Activated CD4-positive, alpha-beta T cell treated with anti-CD3 and anti-CD28 coated beads, Interleukin-2, amount 50 U/mL, for 48 hours (primary cell): ENCODE measurements around the gene NEK10.

Source experiments
- DNase-seq, 2 experiments: peaks; one replicate each; pipeline ENCODE4 v3.0.0-alpha.2; 2020

Gene NEK10

DNA sequence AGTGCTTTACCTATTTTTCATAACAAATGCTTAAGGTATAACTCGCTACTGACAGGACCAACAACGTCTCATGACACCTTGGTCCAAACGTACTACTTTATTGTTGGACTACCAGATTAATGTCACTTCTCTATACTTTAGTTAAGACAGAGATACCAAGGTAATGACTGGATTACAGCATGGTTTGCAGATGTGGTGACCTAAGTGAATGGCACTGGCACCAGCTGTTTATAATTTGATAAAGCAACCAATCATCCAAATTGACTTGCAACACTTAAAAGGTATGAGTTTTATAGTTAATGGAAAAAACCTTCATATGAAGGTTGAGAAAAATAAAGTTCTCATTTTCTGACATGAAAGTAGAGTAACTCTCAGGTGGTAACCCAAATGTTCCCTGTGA lies 209.0 kb downstream of the NEK10 start:
- DNase-seq, result no peak

DNA sequence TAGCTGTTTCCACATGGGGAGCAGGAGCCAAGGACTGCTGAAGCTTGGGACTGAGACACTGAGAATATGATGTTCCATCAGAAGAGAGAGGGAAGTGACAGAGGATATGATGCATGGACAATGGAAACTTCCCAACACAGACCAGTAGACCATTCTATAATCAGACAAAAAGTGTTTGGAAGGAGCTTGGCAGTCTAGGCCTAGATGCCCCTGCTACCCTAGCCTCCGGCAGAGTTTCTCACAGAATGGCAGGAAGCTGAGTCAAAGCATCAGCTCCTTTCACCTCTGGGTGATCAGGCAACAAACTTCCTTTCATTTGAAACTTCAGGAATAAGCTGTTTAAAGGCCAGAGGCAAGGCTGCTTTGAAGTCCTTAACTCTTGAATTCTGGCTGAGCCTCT lies 222.0 kb downstream of the NEK10 start:
- no peak for DNase-seq

DNA sequence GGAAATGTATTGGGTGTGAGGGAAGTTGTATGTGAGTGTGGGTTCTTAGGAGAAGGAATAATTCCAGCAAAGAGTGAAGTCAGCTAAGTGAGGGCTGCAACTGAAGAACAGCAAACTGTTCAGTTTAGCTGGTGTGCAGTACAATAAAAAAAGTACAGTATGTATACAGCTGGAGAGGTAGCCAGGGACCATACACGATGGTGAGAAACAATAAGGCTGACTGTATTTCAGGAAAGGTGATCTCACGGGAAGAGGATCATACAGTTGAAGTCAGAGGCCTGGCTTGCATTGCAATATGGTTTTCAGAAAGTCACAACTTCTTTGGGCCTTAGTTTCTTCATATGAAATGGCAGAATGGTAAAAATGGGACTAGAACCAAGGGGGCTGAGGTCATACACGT lies 222.4 kb downstream of the NEK10 start:
- DNase-seq, result no peak

DNA sequence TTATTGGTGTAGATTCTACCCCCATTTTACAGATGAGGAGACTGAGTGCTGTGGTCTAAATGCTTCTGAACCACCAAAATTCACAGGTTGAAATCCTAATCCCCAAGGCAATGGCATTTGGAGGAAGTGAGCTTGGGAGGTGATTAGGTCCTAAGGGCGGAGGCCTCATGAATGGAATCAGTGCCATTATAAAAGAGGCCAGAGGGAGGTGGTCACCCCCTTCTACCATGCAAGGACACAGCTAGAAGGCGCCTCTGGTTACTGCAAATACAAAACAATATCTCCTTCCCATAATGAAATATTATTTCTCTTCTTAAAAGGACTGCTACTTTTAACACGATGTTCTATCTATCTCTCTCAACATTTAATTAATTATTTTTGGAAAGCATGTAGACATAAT lies 223.5 kb downstream of the NEK10 start:
- no peak for DNase-seq

DNA sequence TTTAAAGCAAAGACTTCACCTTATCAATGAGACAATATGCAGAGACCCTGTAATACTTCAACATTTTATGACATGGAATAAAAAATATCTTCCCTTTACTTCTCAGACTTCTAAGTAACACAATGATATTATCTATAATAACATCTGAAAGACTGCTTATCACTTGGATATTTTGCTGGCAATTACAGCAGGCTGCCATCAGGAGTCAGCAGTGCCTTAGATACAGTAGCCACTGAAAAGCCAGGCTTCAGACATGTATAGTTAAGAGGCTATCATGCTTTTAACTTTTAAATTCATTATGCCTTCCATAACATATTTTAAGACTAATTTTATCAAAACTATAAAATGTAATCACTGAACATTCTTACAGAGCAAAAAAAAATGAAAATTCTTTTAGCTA lies 227.5 kb downstream of the NEK10 start:
- no peak for DNase-seq

DNA sequence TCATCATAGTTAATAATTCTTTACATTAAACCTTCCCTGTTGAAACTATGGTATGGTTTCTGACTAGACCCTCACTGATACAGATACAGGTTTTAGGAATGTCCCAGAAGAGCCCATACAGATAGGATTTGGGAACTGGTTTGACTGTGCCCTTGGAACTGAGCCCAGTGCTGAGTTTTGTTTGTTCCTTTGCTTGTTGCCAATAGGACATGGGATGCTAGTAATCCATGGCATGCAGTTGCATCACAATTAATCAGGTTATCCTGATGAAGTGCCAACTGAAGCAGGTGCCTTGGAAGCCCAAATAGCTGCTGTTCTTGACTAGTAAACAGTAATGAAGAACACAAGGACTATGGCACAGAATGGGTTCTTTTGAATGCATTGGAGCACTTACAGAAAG lies 230.6 kb downstream of the NEK10 start:
- DNase-seq, result no peak

DNA sequence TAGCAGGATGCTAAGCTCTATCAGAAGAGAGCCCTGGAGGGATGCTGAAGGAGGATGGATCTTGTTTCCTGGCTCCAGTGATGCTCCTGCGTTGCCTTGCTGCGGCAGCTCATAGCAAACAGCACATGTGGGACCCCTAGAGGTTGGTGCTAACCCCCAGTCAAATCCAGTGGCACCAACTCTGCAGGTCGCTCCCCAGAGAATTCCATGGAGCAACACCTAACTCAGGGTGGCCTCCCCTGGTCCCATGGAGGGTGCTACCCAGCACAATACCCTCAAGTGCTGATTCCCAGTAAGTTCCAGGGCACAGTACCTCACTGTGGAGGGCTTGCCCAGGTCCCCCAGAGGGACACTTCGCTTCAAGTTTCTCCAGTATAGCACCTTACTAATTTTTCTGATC lies 231.2 kb downstream of the NEK10 start:
- DNase-seq, result no peak

DNA sequence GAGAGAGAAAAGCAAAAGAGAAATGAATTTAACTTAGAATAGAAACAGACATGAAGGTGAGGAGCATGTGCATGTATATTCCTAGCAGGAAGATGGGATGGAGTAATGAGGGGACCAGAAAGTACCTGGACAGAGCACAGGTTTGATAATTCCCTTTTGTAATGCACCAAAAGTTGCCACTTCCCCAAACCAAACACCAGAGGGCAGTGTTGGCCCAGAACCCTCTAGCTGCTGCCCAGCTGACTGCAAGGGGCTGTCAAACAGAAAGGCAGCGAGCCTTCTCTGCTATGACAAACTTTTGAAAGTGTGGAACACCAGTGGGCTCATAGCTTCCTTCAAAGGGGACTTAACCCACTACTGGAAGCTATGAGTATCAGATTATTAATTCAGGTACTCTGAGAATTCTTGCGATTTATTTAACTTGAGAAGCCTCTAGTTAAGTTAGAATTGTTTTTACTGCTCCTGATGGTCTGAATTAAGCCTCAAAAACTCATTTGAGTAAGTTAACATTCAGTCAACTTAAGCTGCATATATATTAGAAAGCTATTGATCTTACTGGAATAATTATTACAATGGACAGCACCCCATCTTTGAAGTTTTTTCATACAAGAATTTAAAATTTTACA lies 234.9 kb downstream of the NEK10 start:
- peak; percentile 55 to 64 for DNase-seq

DNA sequence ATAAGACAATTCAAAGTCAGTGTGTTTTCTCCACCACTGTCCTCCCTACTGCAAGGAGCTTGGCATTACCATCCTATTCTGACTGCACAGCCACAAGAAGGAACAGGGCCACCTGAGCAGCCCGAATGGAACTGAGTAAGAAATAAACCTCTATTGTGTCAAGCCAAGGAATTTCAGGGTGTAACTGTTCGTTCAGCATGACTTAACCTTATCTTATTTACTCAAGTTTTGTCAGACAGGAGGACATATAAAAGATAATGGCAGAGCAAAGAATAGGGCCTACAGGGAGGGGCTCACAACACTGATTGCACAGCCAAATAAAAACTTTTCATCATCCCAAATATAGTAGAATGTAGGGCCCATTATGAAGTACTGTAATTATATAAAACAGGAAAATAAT lies 236.1 kb downstream of the NEK10 start:
- no peak for DNase-seq

DNA sequence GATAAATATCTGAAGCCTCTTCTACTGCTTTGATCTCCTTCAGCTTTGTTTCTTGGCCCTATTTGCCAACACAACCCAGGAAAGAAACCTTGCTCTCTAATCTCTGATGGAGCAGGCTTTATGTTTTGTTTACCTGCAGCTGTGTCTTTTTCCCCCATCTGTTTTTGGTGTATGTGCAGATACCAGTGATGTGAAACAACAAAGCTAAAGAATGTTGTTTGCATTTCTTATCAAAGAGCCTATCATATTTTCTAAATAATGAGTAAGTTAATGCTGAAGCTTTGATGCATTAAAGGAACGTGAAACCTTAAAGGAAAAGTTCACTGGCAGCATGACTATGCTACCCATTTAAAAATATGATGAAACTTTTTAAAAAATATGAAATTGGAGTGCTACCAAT lies 238.4 kb downstream of the NEK10 start:
- no peak for DNase-seq

DNA sequence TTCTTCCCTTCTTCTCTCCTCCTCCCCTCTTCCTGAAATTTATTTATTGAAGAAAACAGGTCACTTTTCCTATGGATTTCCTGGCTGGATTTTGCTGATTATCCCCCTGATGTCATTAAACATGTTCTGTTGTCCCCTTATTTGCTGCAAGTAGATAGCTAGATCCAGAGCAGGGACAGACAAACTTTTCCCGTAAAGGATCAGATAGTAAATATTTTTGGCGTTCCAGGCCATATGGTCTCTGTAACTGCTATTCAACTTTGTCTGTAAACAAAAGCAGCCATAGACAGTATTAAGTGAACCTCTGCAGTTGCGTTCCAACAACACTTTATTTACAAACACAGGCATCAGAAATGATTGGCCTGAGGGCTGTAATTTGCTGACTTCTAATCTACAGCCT lies 241.3 kb downstream of the NEK10 start:
- DNase-seq, result no peak

DNA sequence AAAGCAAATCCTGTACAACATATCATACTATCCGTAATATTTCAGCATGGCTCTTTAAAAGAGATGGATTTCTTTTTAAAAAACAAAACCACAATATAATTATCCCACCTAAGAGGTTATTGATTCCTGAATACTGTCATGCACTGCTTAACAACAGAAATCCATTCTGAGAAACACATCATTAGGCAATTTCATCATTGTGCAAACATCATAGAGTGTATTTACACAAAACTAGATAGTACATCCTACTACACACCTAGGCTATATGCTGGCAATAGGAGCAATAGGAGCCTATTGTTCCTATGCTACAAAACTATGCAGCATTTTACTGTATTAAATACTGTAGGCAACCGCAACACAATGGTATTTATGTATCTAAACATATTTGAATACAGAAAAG lies 242.0 kb downstream of the NEK10 start:
- DNase-seq, result no peak

DNA sequence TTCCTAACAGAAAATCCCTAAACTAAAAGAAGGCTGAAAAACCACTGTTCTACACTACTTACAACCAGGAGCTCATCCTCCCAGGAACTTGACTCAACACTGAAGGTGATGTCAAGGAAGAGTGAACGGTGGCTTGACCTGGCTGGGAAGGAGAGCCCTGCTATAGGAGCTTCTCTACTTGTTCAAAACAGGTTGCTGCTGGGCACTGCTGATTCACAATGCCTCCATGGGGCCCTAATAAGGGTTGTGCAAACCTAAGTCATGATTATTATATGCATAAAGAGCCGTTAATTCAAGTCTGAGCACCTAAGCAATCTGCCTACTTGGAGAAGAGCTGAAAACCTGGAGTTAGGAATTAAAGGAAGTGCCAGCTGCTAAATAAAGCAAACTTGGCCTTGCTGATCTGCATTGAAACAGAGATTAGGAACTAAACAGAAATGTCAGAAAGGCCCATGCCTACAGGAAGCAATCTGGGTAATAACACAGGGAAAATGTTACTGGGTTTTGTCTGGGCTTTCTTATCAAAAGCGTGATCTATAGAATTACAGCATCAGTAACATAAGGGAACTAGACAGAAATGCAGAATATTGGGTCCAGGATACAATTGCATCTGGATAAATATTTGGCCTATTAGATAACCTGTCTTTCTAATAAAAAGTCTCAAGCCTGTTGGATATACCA lies 243.2 kb downstream of the NEK10 start:
- DNase-seq, result no peak

DNA sequence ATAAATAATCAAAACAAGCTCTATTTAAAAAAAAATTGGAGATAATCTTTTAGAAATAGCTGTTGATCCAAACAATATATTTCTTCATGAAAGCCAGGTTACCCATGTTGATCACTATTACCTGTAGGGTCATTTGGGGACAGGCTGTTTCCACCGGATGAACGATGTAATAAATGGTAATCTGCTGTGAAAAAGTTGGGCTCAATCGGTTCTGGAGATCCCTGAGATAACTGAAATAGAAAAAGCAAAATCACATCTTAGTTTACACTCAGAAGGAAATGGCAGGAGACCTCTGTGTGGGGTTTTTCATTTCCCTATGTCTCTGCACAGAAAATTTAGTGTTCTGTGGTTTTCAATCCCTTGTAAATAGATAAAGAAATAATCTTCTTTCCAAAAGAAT lies 249.5 kb downstream of the NEK10 start:
- DNase-seq, result no peak

DNA sequence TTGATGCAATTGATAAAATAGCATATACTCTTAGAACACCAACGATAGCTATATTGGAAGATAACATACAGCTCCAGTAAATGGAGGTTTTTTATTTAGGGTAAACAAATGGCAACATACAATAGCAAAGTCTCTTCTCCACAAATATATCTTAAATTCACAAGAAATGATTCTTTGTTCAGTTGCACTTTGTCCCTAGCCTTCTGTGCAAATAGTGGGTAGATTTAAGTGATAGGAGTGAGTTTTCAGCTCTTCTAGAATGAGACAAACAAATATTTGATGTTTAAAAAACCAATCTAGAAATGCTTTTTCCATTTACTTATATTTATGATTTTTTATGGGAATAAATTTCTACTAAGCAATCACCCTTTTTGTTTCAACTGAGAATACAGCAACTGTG lies 253.8 kb downstream of the NEK10 start:
- no peak for DNase-seq

DNA sequence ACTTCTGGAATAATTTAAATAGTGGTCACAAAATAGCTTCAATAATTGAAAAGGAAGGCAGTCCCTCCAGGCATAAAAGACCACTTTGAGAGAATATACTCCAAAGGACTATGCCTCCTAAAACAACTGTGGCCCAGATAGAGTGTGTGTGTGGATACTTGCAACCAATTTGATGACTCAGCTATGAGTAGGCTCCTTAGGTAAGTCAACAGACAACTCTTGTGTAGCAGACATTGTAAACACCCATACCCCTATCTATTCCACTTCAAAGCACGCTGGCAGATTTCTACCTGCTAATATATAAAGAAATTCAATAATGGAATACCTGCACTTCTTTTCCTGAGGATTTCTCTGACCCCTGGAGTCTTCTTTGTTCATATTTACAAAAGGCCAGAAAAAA lies 254.5 kb downstream of the NEK10 start:
- no peak for DNase-seq

DNA sequence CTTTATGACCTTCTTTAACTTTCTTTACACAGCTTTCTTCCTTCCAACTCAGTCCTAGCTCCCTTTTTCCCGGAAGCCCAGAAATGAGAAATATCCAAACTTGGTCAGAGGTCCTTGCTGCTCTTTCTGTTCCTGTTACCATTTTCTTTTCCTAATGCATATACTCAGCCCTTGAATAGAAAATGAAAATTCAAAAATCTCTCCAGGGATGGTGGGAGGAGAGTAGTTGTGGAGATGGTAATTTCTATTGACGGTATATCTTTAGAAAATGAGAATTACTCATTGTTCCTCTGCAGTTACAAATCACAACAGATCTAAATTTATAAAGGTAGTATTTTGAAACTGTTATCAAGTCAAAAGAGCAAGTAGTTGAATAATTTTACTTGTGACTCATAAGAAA lies 255.1 kb downstream of the NEK10 start:
- no peak for DNase-seq

DNA sequence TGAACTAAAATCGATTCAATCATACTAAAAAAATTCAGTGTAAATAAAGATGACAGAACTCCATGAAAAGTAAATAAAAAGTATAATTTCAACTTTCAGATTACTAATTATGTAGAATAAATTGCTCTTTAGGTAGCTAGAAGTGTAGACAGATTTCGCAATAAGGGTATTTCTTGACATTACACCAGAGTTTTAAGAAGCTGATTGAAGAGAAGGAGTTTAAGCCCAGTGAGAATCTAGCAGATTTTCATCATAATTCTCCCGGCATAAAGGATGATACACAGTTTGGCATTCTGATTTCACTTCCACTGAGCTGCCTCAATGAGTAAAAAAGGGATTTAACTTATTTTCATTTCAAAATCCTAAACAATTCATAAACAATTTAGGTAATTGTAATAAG lies 259.2 kb downstream of the NEK10 start:
- DNase-seq, result no peak

DNA sequence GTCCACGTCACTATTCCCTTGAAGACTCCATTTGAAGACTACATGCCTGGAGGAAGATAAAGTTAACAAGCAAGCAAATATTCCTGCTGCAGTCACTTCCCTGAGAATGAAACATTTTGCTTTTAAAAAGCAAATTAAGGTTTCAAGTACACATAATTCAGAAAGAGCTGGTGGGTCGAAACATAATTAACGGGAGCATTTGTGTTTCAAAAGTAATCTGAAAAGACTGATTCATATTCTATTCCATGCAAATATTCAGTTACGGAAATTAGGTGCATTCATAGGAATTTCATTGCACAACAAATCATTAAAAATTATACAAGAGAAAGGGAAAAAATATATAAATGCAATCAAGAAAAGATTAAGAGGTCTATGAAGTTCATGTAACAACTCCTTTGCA lies 260.9 kb downstream of the NEK10 start:
- no peak for DNase-seq

DNA sequence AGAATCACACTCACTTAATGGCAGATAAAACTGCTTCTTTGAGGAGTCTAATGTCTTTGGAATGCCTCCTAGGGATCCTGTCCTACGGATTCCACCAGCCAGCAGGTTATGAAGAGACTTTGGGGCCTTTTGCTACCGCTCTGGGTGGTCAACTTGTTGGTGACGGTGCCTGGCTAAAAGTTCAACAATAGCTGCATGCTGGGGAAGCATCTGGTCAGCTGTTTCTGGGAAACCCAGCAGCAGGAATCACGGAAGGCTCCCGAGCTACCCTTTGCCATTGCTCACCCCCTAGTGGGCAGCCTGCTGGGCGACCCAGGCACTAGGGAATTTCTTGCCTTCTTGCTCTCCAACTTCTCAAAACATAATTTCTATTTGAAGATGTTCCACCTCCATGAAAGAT lies 263.3 kb downstream of the NEK10 start:
- DNase-seq, result no peak

DNA sequence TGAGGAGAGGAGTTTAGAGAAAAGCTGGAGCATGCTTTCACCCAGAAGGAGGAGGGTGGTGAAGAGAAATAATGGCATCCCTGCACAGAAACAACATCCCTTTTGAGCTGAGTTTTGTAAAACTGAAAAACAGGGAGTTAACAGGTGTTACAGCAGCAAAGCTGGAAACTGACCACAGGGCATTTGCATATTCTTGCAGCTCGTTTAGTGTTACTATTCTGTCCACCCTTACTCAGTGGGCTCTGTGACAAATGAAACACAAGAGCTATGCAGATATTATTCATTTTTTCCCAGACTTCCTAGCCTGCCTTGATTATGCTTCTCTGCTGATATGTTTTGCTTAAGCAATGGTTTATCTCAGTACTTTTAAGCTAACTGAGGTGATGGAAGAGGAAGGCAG lies 272.0 kb downstream of the NEK10 start:
- no peak for DNase-seq

DNA sequence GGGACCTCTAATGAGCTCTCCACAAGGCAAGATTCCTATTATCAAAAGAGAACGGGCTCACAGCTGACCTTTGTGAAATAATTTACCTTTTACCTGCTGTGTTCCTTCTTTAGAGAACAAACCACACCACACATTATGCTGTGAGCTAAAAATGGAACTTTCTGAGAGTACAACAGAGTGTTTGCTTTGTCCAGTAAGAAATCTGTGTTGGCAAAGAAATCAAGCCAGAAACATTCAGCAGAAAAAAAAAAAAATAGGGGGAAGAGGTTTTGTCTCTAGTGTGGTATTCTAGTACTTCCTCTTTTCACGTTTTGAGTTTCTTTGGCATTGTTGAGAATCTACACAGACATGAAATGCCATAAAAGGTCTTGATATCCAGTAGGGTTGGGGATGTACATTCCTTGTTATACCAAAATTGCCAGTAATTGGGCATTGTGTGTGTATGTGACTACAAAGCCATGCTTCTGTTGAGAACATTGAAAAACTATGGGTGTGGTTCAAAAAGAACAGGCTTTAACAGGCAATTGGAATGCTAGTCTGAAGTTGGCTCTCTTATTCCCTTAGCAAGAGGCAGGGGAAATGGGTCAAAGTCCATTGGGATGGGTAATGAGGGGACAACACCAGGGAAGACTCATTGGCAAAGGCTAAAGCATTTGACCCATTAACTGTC lies 273.5 kb downstream of the NEK10 start:
- DNase-seq, result no peak

DNA sequence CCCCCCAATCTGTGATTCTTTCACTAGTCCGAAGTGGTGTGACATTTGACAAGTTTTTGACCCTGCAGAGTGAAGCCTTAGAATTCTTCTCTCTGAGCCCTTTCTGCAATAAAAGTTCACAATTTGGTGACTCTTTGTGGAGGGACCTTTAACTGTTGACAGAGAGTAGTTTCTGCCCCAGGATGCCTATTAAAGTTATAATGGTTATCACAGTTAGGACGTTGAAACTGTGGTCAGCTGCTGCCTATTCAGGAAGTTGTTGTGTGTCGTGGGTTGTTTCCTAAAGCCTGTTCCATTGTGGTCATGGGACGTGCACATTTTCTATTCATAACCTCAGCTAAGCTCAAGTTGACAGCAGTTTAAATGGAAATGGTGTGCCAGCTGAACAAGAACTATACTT lies 274.5 kb downstream of the NEK10 start:
- no peak for DNase-seq

DNA sequence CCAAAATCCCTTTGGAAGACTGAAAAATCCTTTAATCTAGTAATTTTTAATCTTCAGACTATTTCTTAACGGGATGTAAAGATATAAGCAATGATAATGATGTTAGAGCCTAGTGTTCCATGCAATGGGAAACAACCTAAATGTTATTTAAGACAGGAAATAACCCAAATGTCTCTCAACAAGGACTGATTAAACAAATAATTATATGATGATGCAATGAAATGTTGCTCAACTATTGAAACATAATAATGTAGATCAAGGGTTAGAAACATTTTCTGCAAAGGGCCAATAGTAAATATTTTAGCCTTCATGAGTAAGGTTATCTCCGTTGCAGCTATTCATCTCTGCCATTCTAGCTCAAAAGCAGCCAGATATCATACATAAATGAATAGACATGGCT lies 275.4 kb downstream of the NEK10 start:
- DNase-seq, result no peak
